Activated CD8-positive, alpha-beta memory T cell treated with anti-CD3 and anti-CD28 coated beads for 48 hours (primary cell): ENCODE results near the gene SGPP1.
"Not testable (repeated sequence)": the region's sequence is repeated elsewhere in the genome, so short reads cannot be mapped to it uniquely, and the experiment has no call there.

Source experiments
- DNase-seq, 3 experiments: peaks; one replicate each; pipeline ENCODE4 v3.0.0-alpha.2; 2020; ENCODE audit warnings: low read depth in 2 of 3, low spot score in 2 of 3

The SGPP1 gene

GRCh38 chr14:63727736-63728728 lies at the start of gene SGPP1:
Gene SGPP1, minus strand, starts transcription at chr14:63728065. Its CDS starts 121 bp downstream, at chr14:63727944.
- peak; percentile 38 to 73 (median 43) for DNase-seq

- DNase-seq = no peak
Observed at GRCh38 chr14:63777024-63777423, 49.2 kb upstream of the SGPP1 start.

- DNase-seq = no peak
Observed at GRCh38 chr14:63773504-63773903, 45.6 kb upstream of the SGPP1 start.

- DNase-seq = no peak
Observed at GRCh38 chr14:63770187-63770807, 42.4 kb upstream of the SGPP1 start.

GRCh38 chr14:63766611-63767010 lies 38.7 kb upstream of the SGPP1 start:
- no peak for DNase-seq

- no peak for DNase-seq
Observed at GRCh38 chr14:63764620-63765139, 36.8 kb upstream of the SGPP1 start.

GRCh38 chr14:63764103-63764502 lies 36.2 kb upstream of the SGPP1 start:
- DNase-seq = no peak

- DNase-seq = no peak
Observed at GRCh38 chr14:63761351-63762117, 33.7 kb upstream of the SGPP1 start.

GRCh38 chr14:63760014-63760413 lies 32.1 kb upstream of the SGPP1 start:
- DNase-seq = no peak

- no peak for DNase-seq
Observed at GRCh38 chr14:63759456-63759855, 31.6 kb upstream of the SGPP1 start.

GRCh38 chr14:63757211-63757610 lies 29.3 kb upstream of the SGPP1 start:
- no peak for DNase-seq

- no peak for DNase-seq
Observed at GRCh38 chr14:63752449-63753169, 24.7 kb upstream of the SGPP1 start.

GRCh38 chr14:63751076-63751475 lies 23.2 kb upstream of the SGPP1 start:
- not testable (repeated sequence) for DNase-seq

GRCh38 chr14:63747846-63748245 lies 20.0 kb upstream of the SGPP1 start:
- no peak for DNase-seq

- no peak for DNase-seq
Observed at GRCh38 chr14:63745858-63746425, 18.1 kb upstream of the SGPP1 start.

GRCh38 chr14:63745272-63745671 lies 17.4 kb upstream of the SGPP1 start:
- DNase-seq = no peak

- DNase-seq = no peak
Observed at GRCh38 chr14:63737582-63738006, 9.7 kb upstream of the SGPP1 start.

- no peak for DNase-seq
Observed at GRCh38 chr14:63735720-63736119, 7.9 kb upstream of the SGPP1 start.

GRCh38 chr14:63730659-63731058 lies 2.8 kb upstream of the SGPP1 start:
- DNase-seq = no peak

- peak in 2 of 3 experiments; percentile 3 for DNase-seq
Observed at GRCh38 chr14:63727231-63727735, 582 bp downstream of the SGPP1 start.
